Smooth muscle cell of bladder (primary cell): Measurements from ENCODE around the gene UBE2C. TPM values are rescaled to one million over a fixed set of nuclear protein-coding genes. Genes with fewer than 3 reads are reported as not detected.

Experiments
- total RNA-seq: library from RNA; depleted of rRNA; stranded (reverse); fragments of >200 nt; gene quantifications from 2 replicates; pipeline ENCODE4 v1.2.3, GENCODE V29; 2014

UBE2C gene
- total RNA-seq, result 3.6 and 4.3 TPM in 2 replicates

GRCh38 chr20:45812157-45813005, at the start of gene UBE2C:
UBE2C (plus strand) TSS chr20:45812644; CDS start chr20:45812696, 52 bp downstream.

DNA sequence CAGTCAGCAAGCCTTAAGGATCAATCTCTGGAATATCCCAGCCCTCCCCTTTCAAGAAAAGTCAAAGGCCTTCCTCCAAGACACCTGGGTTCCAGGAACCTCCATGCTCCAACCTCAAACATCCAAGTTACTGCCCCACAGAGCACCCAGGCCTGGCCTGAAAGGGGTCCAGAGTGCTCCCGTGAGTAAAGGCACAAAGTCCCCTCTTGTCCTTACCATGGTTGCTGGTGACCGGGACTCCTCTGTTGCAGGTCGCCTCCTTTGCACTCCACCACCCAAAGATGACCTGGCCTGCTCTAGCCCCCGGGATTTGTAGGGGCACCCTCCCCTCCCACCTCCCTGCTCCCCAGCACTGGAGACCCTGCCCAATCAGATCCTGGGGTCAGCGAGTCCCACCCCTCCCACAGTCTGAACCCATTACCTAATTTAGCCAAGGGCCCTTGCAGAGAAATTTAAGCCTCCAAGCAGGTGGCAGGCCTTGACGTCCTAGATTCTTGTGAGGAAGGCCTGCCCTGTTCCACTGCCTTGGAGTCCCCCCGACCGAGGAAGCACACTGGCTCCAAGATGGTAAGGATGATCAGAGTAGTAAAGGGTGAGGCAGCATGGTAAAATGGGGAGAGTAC, 14.7 kb downstream of the UBE2C start, which contains the start of gene TNNC2:
TNNC2 (minus strand) TSS at position 283 of the 623 bp plus-strand sequence; CDS start at position 219, 64 bp downstream.

GRCh38 chr20:45833030-45833882, 20.8 kb downstream of the UBE2C start, which contains the start of gene SNX21:
SNX21 (plus strand) TSS chr20:45833799; CDS start chr20:45833920, 121 bp downstream.

DNA sequence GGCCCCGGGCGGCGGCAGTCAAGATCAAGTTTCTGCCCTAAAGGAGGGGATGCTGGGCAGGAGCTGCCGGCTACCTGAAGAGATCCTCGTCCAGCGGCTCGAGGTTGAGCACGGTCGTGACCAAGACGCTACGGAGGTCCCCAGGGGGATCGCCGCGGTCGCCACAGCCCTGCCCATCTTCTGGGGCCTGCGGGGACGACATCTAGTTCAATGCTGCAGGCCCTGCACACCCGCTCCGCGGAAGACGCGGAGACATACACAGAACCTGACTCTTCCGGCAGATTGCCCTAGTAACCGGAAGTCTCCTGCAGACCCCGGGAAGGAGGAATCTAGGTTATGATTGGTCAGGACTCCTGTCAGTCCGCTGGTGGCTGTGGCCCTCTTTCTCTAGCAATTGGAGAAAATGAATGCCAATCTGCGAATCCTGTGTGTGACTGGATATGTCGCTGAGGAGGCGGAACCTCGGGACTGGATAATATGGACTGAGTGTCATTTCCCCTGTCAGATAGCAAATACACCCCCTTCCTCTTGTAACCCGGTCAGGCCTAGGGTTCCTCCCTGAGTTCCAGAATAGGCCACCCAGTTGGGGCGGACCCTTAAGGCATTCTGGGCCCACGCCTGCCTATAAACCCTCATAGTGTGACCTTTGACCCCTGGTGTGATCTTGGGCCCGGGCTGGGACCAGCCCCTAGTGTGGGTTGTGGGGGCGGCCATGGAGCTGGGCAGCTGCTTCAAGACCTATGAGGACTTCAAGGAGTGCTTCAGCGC, 44.9 kb downstream of the UBE2C start, which contains the start of the genes ACOT8 and ZSWIM3:
ACOT8 (minus strand) TSS at position 279 of the 768 bp plus-strand sequence; CDS start at position 202, 77 bp downstream.
ZSWIM3 (plus strand) TSS at position 501 of the 768 bp plus-strand sequence; CDS start at position 713, 212 bp downstream.

Other genes with a start within 250 kb of the UBE2C start
- not detected in 2 replicates for gene WFDC8, start 233.4 kb upstream of the UBE2C start, total RNA-seq
- gene WFDC10A, start 182.9 kb upstream of the UBE2C start, total RNA-seq, result not detected in 2 replicates
- not detected in 2 replicates for gene WFDC9, start 181.4 kb upstream of the UBE2C start, total RNA-seq
- gene WFDC11, start 142.4 kb upstream of the UBE2C start, total RNA-seq, result not detected in 2 replicates
- gene WFDC13, start 110.6 kb upstream of the UBE2C start, total RNA-seq, result not detected in 2 replicates
- 0.14 TPM in 1 of 2 replicates, not detected in the other for gene WFDC10B, start 107.6 kb upstream of the UBE2C start, total RNA-seq
- not detected in 2 replicates for gene SPINT4, start 90.3 kb upstream of the UBE2C start, total RNA-seq
- gene WFDC3, start 20.8 kb upstream of the UBE2C start, total RNA-seq, result 0.57 and 0.65 TPM in 2 replicates
- 18.5 and 25.2 TPM in 2 replicates for gene DNTTIP1, start 20.7 kb upstream of the UBE2C start, total RNA-seq
- 1.00 and 1.1 TPM in 2 replicates for gene TNNC2, start 14.7 kb downstream of the UBE2C start, total RNA-seq
- 36.4 and 46.2 TPM in 2 replicates for gene SNX21, start 21.2 kb downstream of the UBE2C start, total RNA-seq
- 46.2 and 46.5 TPM in 2 replicates for gene ACOT8, start 44.7 kb downstream of the UBE2C start, total RNA-seq
- 4.4 and 5.3 TPM in 2 replicates for gene ZSWIM3, start 45.0 kb downstream of the UBE2C start, total RNA-seq
- 2.8 and 3.8 TPM in 2 replicates for gene ZSWIM1, start 68.6 kb downstream of the UBE2C start, total RNA-seq
- 1.3 and 1.9 TPM in 2 replicates for gene SPATA25, start 75.0 kb downstream of the UBE2C start, total RNA-seq
- gene NEURL2, start 78.6 kb downstream of the UBE2C start, total RNA-seq, result 4.8 and 5.9 TPM in 2 replicates
- 71.4 and 108 TPM in 2 replicates for gene CTSA, start 78.7 kb downstream of the UBE2C start, total RNA-seq
- gene PLTP, start 99.5 kb downstream of the UBE2C start, total RNA-seq, result 18.3 and 19.0 TPM in 2 replicates
- 5.1 and 5.3 TPM in 2 replicates for gene PCIF1, start 122.0 kb downstream of the UBE2C start, total RNA-seq
- 9.5 and 11.7 TPM in 2 replicates for gene ZNF335, start 159.6 kb downstream of the UBE2C start, total RNA-seq
- not detected in 2 replicates for gene MMP9, start 196.3 kb downstream of the UBE2C start, total RNA-seq
- gene SLC12A5, start 216.6 kb downstream of the UBE2C start, total RNA-seq, result 0.28 and 0.55 TPM in 2 replicates